Occipital lobe (tissue), 2 donors: ENCODE data around the gene BST2. TPM values are rescaled to one million over a fixed set of nuclear protein-coding genes. Genes with fewer than 3 reads are reported as not detected.
A peak's percentile ranks its signal among the peaks of the same experiment; 100 is the strongest.

ENCODE experiments used
- DNase-seq: peaks from one replicate; lab custom pipeline; 2025; lab: John Stamatoyannopoulos, UW
- total RNA-seq: library from RNA; depleted of rRNA; stranded (reverse); fragments of >200 nt; gene quantifications from one replicate; pipeline ENCODE4 v1.2.3, GENCODE V29; 2014

BST2 gene, protein sequence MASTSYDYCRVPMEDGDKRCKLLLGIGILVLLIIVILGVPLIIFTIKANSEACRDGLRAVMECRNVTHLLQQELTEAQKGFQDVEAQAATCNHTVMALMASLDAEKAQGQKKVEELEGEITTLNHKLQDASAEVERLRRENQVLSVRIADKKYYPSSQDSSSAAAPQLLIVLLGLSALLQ
- 3.3 TPM for total RNA-seq

DNA sequence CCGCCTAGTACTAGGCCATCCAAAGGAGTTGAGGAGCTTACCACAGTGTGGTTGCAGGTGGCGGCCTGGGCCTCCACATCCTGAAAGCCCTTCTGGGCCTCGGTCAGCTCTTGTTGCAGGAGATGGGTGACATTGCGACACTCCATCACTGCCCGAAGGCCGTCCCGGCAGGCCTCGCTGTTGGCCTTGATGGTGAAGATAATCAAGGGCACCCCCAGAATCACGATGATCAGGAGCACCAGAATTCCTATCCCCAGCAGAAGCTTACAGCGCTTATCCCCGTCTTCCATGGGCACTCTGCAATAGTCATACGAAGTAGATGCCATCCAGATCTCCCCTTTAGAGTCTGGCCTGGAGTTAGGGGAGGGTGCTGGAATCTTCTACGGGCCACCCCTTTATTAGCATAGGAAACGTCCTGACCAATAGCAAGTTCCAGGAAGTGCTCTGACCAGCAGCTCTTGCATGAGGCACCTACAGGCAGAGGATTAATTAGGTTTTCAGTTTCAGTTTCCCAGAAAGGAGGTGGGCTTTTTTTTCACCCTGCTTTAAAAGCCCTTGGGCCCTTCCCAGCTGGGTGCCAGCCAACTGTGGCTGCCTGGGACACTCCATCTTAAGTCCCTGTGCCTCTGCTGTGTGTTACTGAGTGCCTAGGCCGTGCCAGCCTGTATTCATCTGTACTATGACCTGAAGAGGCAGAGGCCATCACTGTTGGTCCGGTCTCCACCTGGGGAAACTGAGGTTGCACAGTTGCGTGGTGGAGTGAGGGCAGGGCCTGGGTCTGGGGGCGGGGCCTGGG is at the start of gene BST2:
TSS of gene BST2 (minus strand) at position 381 of the 796 bp plus-strand sequence. CDS start at position 326, 55 bp downstream.
- no peak for DNase-seq

DNA sequence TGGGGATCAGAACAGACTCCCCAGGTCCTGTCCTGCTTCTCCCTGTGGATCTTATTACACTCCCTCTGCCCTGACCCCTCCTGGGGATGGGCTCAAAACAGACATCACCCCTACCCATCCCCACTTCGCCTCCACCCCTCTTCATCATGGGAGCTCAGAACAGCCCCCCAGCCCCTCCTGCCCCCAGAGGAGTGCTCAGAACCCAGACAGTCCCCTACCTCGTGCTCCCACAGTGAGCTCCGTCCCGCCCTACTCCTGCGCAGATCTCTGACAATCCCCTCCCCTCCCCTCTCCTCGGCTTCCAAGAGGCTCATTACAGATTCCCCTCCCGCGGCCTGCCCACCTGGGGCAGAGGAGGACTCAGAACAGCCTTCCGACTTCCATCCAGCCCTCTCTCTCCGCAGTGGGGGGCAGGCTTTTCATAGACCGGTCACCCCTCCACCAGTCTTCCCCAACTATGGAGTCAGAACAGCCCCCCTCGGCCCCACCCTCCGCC is 49.2 kb upstream of the BST2 start:
- no peak for DNase-seq

DNA sequence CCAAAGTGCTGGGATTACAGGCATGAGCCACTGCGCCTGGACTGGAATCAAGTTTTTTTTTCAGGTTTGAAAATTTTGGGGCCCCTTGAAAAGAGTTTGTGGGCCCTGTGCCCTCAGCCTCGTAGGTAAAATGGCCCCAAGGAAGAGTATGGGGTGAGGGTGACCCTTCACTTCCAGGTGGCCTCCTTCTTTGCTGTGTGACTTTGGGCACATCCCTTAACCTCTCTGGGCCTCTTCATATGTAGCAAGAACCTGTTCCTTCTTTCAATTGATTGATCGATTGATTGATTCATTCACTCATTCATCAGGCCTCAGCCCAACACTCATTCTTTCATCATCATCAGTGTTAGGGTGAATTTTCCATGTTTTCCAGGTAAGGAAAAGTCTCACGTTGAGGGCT is 46.4 kb upstream of the BST2 start:
- DNase-seq = no peak

DNA sequence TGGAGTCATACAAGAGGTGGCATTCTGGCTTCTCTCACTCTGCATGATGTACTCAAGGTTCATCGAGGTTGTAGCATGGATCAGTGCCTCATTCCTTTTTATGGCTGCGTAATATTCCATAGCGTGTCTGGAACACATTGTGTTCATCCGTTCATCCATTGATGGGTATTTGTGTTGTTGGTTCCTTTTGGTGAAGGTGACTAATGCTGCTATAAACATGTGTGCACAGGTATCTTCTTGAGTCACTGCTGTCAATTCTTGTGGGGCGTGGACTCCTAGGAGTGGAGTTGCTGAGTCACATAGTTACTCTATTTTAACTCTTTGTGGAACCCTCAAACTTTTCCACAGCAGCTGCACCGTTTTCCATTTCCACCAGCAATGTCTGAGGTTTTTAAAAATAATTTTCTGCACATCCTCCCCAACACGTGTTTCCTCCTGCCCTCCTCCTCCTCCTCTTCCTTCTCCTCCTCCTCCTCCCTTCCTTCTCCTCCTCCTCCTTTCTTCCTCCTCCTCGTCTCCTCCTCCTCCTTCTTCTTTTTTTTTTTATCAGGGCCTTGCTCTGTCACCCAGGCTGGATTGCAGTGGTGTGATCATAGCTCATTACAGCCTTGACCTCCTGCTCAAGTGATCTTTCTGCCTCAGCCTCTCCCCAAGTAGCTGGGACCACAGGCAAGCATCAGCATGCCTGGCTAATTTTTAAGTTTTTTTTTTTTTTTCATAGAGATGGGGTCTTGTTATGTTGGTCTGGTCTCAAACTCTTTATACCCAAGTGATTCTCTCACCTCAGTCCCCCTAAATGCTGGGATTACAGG is 45.0 kb upstream of the BST2 start:
- no peak for DNase-seq

DNA sequence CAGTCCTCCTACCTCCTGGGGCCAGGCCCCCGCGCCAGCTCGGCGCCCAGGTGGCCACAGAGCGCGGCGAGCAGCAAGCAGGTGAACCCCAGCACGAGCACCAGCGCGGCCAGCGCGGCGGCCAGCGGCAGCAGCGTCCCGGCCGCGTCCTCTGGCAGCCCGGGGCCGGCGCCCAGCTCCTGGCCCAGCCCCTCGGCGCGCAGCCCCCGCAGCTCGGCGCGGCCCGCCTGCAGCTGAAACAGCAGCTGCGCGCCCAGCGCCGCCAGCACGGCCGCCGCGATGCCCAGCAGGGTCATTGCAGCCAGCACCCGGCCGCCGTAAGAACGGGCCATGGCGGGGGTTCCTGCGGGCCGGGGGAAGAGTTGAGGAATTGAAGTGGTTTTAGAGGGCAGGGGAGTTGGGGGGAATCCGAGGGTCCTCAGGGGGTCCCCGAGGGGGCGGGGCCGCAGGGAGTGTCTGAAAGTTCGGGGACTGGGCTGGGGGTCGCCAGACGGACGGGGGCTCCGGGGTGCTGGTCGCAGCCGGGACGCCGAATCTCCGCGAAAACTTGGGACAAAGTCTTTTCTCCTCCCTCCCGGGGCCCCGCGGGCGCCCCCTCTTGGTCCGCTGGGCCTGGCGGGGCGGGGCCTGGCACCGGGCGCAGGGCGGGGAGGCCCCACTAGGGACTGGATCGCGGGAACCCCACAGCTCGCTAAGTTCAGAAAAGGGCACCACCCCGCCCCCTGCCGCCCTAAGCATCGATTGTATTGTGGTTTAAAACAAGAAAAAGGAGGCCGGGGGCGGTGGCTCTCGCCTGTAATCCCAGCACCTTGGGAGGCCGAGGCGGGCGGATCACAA is 42.9 kb upstream of the BST2 start, which contains the start of gene TMEM221:
TSS of gene TMEM221 (minus strand) at position 538 of the 837 bp plus-strand sequence. CDS start at position 332, 206 bp downstream.
- no peak for DNase-seq

DNA sequence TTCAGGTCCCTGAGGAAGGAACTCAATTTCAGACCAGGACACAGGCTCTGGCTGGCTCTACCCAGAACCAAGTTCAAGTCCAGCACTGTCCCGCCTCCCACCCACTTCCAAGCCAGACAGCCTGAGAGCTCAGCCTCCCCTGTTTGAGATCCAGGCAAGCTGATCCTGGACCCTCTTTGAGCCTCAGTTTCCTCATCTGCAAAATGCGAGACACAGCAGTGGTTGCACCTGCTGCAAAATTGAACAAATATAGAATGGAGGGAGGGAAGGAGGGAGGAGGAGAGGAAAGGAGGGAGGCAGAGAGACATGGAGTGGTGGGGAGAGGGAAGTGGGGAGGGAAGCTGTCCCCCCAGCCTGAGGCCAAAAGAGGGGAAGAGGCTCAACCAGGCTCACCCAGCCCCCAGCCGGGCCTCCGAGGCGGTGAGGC is 42.3 kb upstream of the BST2 start:
- DNase-seq = no peak

DNA sequence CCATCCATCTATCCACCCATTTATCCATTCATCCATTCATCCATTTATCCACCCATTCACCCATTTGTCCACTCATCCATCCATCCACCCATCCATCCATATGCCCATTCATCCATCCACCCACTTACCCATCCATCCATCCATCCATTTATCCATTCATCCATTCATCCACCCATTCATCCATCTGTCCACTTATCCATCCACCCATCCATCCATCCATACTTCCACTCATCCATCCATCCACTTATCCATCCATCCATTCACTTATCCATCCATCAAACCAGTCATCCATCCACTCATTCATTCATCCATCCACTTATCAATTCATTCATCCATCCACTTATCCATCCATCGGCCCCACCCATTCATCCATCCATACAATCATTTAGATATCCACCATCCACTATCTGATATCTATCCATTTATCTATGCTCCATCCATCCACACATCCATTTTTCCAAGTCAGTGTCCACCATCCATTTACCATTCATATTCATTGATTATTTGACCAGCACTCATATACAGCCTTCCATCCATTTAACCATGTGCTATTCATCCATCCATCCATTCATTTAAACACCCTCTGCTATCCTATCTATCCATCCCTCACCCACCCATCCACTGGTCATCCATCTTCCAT is 40.2 kb upstream of the BST2 start:
- DNase-seq = no peak

DNA sequence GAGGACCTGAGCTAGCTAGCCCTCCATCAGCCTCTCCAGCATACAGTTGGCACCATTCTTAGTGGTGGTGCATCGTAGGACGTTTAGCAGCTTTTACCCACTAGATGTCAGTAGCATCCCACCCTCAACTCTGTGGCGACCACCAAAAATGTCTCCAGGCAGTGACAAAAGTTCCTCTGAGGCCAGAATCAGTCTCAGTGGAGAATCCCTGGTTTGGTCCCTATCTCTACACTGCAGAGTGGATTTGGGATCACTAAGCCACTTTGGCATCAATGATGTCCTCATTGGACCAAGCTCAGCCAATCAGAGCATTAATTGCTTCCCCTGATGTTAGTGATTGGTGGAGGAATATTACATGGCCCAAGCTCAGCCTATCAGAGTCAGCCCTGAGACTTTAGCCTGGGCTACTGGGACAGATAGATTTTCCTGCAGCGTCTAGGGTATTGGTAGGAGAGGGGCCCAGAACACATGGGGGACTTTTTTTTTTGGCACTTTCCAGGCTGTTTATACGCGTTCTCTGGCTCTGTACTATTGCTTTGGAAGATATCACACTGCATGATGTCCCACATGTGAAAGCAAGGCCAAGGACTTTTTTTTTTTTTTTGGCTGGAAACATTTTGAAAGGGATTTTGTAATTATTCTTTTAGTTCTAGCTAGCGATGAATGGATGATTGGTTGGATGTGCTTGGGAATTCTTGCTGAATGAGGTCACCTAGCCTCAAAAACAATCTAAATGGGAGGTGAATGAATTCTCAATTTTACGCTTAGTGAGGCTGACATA is 36.0 kb upstream of the BST2 start:
- DNase-seq = no peak

DNA sequence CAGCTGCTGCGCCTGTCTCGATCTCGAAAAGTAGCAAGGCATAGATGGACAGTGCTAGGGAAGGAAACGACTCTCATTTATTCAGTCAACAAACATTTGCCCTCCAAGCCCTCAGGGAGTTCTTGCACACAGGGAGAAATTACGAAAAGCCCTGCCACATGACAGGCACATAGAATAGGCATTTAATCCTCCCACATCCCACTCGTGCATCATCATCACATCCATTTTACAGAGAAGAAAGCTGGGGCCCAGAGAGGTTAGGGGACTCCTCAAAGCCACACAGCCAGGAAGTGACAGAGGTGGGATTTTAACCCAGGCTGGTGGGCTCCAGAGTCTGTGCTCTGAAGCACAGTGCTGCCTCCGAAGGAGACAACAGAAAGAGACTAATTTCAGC is 31.4 kb upstream of the BST2 start:
- no peak for DNase-seq

DNA sequence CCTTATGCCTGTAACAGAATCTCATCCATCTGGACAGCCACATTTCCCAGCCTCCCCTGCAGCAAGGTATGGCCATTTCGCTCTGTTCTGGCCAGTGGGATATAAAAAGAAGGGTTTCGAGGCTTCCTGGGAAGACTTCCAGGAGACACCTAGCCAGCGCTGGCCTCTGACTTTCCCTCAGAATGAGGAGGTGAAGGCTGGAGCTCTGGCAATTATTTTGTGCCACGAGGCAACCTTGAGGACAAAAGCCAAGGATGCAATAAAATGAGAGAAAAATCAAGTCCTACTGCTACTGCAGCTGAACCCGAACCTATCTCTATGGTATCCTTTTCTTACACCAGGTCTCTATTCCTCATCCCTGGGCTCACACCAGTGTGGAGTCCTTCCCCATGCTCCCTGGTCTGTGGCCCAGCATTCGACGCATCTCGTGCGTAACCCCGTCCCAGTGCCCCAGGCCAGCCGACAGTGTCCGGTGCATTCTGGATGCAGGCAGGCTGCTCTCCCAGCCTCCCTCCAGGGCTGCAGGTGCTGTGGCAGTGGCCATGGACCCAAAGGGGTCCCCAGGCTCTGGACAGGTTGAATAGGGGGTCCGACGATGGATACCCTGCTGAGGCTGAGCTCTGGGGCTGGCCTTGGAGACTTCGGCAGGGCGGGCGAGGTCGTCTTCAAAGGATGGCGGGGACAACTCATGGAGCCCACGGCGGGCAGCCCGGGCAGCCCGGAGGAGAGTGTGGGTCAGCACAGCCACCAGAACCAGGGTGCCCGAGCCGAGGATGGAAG is 30.9 kb upstream of the BST2 start:
- no peak for DNase-seq

DNA sequence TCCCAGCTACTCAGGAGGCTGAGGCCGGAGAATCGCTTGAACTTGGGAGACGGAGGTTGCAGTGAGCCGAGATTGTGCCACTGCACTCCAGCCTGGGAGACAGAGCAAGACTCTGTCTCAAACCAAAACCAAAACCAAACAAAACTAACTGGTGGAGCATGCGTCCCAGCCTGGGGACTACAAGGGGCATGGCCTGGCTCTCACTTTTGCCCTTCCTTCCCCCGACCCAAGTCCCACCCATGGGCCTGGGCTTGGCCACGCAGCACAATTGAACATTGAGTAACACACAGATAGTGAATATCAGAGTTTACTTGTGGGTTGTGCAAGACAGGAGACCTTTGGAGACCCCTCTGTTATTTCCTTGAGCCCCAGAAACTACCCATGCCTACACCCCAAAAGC is 29.8 kb upstream of the BST2 start:
- DNase-seq = no peak

DNA sequence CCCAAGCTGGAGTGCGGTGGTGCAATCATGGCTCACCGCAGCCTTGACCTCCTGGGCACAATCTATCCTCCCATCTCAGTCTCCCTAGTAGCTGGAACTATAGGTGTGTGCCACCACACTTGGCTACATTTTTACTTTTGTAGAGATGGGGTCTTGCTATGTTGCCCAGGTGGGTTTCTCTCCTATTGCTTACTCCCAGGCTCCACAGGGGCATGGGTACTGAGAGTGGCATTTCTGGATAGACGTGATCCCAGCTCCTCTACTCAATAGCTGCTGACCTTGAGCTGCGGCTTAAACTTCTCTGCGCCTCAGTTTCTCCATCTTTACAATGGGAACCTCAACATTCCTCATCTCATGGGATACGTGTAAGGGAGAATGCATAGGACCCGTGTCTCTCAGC is 26.0 kb upstream of the BST2 start:
- no peak for DNase-seq

DNA sequence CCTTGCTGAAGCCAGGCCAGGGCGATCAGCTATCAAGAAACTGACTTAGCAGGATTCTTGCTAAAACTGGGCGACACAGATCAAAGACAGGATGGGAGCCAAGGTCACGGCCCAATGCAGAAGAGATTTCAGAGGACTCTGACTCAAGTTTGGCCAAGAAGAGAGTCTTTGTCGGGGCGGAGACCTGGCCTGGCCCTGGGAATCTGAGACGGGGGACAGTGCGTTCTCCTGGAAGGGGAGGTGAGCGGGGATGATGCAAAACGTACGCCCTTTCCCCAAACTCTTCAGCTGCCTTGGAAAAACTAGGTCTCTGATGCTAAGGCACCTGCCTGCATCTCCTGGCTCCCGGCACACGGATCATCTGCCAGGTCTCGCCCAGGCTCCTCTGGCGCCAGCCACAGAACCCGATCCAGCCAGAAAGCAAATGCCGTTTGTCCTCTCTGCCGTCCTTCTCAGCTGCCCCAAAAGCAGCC is 24.2 kb upstream of the BST2 start:
- DNase-seq = no peak

DNA sequence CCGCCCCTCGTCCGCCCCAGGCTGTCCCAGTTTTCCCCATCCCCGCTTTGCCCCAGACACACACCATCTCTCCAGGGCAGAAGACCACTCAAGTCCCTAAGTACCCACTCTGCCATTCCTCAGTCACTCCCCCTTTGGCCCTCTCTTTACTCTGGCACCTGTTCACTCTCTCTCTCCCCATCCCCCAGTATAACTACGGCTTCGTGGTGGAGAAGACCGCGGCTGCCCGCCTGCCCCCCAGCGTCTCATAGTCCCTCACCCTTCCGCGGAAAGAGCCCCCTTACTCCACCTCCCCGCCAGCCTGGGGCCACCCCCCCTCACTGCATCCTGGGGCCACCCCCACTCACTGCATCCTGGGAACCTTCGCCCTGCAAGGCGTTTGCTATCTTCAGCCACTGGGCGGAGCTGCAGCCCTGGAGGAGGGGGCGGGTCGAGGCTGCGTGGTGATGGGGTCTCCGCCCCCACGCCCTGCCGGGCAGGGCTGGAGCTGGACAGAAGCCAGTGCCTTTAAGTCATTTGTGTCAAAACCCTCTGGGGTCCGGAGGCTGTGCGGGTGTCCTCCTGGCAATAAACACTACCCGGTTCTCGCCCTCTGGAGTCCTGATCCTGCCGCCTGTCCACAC is 19.4 kb upstream of the BST2 start:
- DNase-seq = peak; percentile 5

DNA sequence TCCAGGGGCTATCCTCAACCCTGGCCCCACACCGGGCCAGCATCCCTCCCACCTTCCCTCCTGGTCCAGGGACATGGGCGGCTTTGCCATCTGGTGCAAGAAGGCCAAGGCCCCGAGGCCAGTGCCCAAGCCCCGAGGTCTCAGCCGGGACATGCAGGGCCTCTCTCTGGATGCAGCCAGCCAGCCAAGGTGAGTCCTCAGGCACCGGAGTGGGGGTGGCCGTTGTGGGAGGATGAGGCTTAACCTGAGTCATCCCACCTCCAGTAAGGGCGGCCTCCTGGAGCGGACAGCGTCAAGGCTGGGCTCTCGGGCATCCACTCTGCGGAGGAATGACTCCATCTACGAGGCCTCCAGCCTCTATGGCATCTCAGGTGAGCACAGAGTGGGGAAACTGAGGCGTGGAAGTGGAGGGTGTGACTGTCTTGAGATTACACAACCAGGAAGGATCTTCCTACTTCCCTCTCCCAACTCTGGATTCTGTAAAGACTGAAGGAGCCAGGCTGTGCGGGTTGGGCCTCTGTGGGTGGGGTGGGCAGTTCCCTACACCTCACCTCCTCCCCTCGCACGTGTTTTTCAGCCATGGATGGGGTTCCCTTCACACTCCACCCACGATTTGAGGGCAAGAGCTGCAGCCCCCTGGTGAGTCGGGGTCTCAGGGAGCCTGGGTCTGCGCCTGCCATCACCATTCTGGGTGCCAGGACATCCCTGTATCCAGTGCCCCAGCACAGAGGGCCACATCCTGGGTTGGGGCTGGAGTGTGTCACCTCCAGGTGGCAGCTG is 18.2 kb upstream of the BST2 start:
- no peak for DNase-seq

DNA sequence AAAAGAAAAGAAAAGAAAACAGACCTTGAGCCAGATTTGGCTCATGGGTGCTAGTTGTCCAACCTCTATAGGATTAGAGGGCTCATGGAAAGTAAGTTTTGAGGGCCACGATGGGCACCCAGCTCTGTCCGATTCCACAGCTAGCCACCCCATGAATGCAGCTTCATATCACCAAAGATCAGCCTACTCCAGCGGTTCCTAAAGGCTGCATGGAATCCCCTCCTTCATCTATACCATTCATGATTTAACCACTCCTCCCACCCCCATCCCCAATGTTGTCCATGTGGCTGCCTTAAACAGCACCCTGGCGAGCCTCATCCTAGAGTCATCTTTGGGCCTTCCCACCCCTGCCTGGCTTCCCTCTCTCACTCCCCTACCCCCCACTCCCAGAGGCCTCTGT is 16.5 kb upstream of the BST2 start:
- DNase-seq = no peak

DNA sequence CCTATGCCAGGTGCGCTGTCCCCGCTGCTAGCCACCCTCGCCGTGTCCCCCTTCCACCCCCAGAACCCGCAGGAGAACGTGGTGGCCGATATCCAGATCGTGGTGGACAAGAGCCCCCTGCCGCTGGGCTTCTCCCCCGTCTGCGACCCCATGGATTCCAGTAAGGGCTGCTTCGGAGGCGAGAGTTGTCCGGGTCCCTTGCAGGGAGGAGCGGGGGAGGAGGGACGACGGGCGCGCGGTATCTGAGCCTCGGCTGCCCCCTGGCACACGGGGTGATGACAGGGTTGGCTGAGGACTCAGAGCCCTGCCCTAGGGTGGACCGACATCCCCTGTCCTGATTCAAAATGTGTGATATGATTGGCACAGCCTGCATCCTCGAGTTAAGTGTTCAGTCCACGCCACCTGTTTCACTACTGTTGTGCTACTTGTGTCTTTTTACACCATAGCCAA is 15.1 kb upstream of the BST2 start:
- no peak for DNase-seq
